ENCODE measurements around the gene DCLK2. TPM values are rescaled to one million over a fixed set of nuclear protein-coding genes. Genes with fewer than 3 reads are reported as not detected.

The DCLK2 gene
- total RNA-seq, 1 donor from 2014 or later = 4.9 TPM

DNA sequence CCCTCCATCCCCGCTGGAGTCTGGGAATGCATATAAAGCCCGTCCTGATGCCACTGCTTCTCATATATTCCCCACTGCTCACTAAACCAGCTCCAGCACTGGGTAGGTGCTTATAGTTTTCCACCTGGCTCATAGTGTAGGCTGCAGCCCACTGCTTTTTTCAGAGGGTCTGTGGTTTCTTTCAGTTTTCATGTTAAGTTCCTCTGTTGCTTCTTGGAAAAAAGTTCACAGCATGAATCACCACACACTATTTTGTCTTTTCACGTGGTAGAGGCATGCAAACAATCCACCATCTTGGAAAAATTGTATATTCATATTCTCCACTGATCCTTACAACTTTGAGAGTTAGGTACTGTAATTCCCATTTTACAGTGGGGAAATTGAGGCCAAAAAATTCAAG is 39.4 kb downstream of the DCLK2 start:
- H3K36me3 ChIP-seq = no peaks in the 10 kb centered on the region
- ATAC-seq (no peak), DNase-seq (no peak)
- H3K27ac ChIP-seq = no peak overlapping the region
- no peaks in the 10 kb centered on the region for H3K9me3 ChIP-seq
- peaks cover 3% of the 10 kb centered on the region for H3K4me1 ChIP-seq
- H3K4me3 ChIP-seq = no peak overlapping the region
- TF ChIP-seq, protein P1, sequence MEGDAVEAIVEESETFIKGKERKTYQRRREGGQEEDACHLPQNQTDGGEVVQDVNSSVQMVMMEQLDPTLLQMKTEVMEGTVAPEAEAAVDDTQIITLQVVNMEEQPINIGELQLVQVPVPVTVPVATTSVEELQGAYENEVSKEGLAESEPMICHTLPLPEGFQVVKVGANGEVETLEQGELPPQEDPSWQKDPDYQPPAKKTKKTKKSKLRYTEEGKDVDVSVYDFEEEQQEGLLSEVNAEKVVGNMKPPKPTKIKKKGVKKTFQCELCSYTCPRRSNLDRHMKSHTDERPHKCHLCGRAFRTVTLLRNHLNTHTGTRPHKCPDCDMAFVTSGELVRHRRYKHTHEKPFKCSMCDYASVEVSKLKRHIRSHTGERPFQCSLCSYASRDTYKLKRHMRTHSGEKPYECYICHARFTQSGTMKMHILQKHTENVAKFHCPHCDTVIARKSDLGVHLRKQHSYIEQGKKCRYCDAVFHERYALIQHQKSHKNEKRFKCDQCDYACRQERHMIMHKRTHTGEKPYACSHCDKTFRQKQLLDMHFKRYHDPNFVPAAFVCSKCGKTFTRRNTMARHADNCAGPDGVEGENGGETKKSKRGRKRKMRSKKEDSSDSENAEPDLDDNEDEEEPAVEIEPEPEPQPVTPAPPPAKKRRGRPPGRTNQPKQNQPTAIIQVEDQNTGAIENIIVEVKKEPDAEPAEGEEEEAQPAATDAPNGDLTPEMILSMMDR (IDR thresholded peaks at IDR 0.05) = no peak
- no peaks in the 10 kb centered on the region for H3K27me3 ChIP-seq
- intact Hi-C loops (cut with DNase I) = no loop called here

DNA sequence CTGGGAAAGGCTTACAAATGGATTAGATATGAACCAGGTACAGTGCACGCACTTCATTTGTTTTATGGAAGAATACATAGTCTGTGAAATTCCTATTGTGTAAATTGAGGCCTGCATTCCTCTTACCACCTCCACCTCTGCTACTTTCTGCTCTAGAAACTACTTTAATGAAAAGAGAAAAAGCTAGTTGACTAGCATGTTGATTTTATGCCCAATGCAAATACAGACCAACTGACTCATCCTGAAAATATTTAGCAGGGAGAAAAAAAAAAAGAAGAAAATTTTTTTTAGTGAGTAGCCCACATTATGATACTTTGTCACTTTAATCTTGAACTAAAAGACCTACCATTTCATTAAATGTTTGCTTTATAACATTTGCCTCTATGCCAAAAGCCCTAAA is 41.2 kb downstream of the DCLK2 start:
- Histone ChIP-seq H3K27ac (no peak overlapping the region), H3K9me3 (no peaks in the 10 kb centered on the region), H3K4me3 (no peak overlapping the region), H3K36me3 (no peaks in the 10 kb centered on the region), H3K4me1 (peaks cover 3% of the 10 kb centered on the region), H3K27me3 (no peaks in the 10 kb centered on the region)
- ATAC-seq (no peak), DNase-seq (no peak)
- TF ChIP-seq, protein P1 (IDR thresholded peaks at IDR 0.05) = no peak
- intact Hi-C loops (cut with DNase I) = no loop called here

DNA sequence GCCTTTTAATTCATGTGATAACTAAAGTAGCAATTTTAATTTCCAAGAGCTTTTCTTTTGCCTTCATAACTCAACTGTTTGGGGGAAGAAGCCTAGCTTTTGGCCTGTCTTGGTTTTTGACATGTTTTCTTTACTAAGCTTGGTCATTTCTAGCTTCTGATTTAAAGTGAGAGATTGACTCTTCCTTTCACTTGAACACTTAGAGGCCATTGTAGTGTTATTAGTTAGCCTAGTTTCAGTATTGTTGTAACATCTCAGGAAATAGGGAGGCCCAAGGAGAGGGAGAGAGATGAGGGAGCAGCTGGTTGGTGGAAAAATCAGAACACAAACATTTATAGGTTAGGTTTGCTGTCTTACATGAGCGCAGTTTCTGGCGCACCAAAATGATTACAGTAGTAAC is 44.8 kb downstream of the DCLK2 start:
- Histone ChIP-seq H3K27ac (no peak overlapping the region), H3K4me1 (peaks cover 9% of the 10 kb centered on the region), H3K4me3 (no peak overlapping the region), H3K27me3 (no peaks in the 10 kb centered on the region), H3K36me3 (no peaks in the 10 kb centered on the region), H3K9me3 (no peaks in the 10 kb centered on the region)
- intact Hi-C loops (cut with DNase I) = no loop called here
- TF ChIP-seq, protein P1 (IDR thresholded peaks at IDR 0.05) = no peak
- no peak for ATAC-seq
- no peak for DNase-seq

DNA sequence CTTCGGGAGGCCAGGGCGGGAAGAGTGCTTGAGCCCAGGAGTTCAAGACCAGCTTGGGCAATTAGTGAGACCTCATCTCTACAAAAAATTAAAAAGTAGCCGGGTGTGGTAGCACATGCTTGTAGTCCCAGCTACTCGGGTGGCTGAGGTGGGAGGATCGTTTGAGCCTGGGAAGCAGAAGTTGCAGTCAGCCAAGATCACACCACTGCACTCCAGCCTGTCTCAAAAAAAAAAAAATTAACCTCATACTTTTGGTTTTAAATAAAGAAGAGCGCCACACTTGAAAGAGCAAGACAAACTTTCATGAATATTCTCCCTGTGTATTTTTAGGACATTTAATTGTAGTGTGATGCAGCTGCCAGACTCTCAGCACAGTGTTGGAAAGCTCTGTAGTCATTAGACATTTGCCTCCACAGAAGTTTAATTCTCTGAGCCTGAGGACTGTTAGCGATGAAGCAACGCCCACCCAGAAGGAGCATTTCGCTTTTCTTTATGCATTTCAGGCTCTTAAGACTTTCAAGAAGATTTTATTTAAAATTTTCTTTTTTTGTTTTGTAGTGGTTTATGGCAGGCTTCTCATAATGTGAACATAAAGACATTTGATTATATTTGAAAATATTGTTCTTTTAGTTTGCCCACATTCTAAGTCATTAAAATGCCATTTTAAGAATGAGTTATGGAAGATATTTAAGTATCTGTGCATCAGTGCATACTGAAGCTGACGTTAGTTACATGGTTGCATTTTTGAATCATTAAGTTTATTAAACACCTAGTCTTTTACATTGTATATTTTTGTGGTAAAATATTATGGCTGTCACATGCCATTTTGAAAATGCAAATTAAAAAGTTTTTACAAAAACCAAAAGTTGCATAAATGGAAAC is 45.8 kb downstream of the DCLK2 start:
- ATAC-seq = no peak
- Histone ChIP-seq H3K4me1 (peaks cover 9% of the 10 kb centered on the region), H3K9me3 (no peaks in the 10 kb centered on the region), H3K27me3 (no peaks in the 10 kb centered on the region), H3K27ac (no peak overlapping the region), H3K36me3 (no peaks in the 10 kb centered on the region), H3K4me3 (no peak overlapping the region)
- no peak for DNase-seq
- intact Hi-C loops (cut with DNase I) = no loop called here
- TF ChIP-seq, protein P1 (IDR thresholded peaks at IDR 0.05) = no peak

DNA sequence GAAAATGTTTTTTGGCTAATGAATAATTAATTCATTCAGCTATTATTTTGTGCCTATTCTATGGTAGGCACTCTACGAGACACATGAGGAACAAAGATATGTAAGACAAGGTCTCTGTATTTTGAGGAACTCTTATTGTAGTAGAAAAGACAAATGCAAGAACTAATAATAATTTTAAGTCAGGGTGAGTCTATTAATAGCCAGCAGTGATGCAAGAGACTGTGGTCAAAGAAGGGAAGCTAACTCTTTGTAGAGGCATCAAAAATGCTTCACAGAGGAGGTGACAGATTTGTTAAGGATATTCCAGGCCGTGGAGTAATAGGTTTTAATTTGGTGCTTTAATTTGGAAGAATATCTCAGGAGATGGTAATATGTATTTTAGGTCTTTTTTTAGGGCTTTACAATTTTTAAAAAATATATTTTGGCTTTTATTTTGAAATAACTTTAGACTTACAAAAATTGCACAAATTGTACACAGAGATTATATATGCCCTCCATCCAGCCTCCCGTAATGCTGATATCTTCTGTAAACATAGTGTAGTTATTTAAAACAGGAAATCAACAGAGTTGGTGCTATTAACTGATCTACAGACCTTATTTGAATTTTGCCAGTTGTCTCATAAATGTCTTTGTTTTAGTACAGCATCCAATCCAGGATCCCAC is 48.1 kb downstream of the DCLK2 start:
- H3K27me3 ChIP-seq = no peaks in the 10 kb centered on the region
- TF ChIP-seq, protein P1 (IDR thresholded peaks at IDR 0.05) = no peak
- peaks cover 6% of the 10 kb centered on the region for H3K4me1 ChIP-seq
- no peak overlapping the region for H3K4me3 ChIP-seq
- intact Hi-C loops (cut with DNase I) = no loop called here
- DNase-seq (no peak), ATAC-seq (peak; percentile 61)
- H3K9me3 ChIP-seq = no peaks in the 10 kb centered on the region
- H3K27ac ChIP-seq = no peak overlapping the region
- no peaks in the 10 kb centered on the region for H3K36me3 ChIP-seq
